ENCODE results near the gene TFEB.

DNA sequence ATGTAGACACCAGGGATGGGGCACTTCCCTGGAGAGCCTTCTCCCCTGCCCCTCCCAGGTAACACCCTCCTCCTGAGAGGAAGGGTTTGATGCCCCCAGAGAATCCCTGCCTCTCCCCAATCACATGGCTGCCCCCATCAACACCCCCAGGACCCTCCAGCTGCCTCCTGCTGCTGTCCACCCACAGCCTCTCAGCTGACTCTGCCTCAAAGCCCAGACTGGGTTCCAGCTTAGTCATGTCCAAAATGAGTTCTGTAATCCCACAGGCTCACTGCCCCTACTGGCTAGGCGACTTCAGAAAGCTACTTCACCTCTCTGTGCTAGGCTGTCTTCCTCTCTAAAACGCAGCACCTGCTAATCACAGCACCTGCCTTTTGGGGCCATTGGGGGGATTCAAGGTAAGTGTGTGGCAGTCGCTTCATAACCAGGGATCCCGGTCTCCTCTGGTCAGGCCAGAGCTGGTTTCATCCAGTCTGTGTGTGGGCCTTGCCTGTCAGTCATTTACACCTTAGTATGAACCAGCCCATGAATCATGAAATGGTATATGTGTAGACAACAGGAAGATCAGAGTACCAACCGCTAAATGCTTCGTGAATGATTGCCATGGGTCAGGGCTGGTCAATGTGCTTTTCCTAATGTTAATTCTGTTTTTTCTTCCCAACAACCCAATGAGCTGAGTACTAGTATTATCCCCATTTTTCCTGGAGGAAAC, 40.4 kb downstream of the TFEB start:
- no peak for TF ChIP-seq CTCF (IDR thresholded peaks at IDR 0.05; ENCODE audit: low read depth, low read length, poor library complexity, severe bottlenecking)
- TF ChIP-seq EZH2phosphoT487 (IDR thresholded peaks at IDR 0.05; ENCODE audit: borderline replicate concordance, low read length): no peak

All from DOHH2 (cell line).